HG03378 (cell line): ENCODE data around the gene ZFHX3.

Source experiments
- ATAC-seq: cut with Tn5 transposase; IDR thresholded peaks from one replicate; pipeline ENCODE4 v1.9.1; 2021; ENCODE audit warnings: mild to moderate bottlenecking, moderate library complexity; ENCODE audit not compliant: unreplicated experiment

Gene ZFHX3

GRCh38 chr16:72911971-72912370 lies 136.0 kb downstream of the ZFHX3 start:
- no peak for ATAC-seq

DNA sequence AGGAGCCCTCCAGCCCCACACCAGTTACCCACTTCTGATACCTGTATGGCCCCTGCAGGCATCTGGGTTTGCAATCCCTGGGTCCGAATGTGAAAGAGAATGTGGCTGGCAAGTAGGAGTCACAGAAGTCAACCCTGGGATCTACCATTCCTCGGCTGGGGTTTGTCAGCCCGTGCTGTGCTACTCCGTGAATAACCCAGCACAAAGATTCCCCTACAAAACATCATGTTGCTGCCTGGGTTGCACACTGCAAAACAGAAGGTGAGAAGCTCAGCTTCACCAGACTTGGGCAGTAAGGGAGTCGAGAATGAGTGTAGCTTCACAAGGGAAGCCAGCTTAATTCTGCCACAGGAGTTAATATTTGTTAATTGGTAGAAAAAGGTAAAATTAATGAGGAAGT lies 137.1 kb downstream of the ZFHX3 start:
- no peak for ATAC-seq

DNA sequence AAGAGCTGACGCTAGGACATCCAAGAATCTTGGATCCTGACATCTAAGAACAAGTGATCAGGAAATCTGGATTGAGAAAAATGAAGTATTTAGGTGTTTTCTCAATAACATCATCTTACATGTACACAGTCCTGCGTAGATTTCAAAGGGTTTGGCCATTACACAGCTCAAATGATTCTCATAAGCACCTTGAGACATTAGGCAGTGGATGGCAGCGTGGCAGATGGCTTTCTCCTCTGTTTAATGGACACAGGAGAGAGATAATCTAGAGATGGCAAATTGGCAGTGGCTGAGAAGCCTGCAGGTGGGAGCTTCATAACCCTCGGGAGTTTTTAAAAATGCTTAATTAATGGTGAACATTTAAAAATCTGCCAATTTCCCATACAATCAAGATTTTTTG lies 137.5 kb downstream of the ZFHX3 start:
- ATAC-seq, result no peak

DNA sequence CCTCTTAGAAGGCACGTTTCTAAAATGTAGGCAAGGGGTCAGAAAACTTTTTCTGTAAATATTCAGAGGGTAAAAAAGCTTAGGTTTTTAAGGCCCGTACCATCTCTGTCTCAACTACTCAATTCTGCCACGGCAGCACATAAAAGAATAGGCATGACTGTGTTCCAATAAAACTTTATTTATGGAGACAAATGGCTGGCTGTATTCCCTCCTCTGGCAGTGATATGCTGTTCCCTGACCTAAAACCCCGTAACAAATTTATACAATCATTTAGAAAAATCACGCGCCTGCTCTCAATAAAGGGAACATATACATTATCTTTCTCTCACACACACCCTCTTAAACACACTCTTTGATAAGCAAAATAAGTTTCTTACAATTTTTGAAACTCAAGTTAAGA lies 138.7 kb downstream of the ZFHX3 start:
- ATAC-seq, result no peak

DNA sequence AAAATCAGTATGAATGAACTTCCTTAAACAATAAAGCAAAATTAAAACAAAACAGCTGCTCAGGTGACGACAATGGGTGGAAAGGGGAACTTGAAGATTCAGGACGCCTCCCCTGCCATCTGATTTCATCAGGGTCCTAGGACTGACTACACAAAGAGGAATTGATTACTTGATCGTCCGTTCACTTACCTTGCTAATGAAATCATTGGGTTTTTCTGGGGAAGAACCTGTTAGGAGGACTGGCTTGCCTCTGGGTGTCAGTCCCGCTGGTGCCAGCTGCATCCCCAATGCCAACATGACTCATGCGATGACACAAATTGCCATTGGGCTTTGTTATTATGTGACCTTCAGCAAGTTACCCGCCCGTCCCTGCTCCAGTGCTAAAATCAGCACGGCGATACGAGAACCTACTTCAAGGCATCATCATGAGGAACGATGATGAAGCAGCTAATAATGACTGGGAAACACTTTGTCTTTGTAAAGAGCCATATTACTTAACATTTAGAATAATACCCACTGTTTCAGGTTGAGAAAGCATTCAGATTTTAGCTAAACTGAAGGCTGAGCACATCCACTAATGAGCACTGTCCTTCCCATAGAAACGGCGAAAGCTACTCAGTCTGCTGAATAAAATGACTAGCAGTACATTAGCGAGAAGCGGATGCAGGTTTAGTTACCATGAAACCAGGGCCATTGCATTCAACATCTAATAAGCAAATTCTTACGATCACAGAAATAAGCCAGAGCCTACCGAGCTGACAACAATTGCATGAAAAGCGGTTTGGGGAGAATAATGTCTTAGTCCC lies 139.4 kb downstream of the ZFHX3 start:
- ATAC-seq, result no peak

DNA sequence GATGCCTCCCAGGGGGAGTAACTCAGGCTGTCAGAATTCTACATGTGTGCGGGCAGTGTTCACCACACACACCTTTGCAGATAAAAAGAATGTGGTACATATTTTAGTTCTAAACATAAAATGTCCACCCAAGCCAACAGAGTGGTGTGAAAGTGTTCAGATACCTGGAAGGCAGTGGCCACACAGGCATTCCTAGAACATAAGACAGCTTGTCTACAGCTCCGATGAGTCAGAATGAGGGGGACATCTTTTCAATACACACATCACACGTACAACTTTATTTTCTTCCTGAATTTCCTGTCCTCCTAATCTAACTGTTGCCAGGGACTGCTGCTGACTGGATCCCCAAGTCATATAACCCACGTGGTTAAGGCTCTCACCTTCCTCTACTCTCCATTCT lies 142.3 kb downstream of the ZFHX3 start:
- ATAC-seq, result no peak

- no peak for ATAC-seq
Measured at GRCh38 chr16:72903176-72903575, 144.8 kb downstream of the ZFHX3 start.

- no peak for ATAC-seq
Measured at GRCh38 chr16:72902206-72902605, 145.7 kb downstream of the ZFHX3 start.

GRCh38 chr16:72901000-72901627 lies 146.8 kb downstream of the ZFHX3 start:
- ATAC-seq, result no peak

GRCh38 chr16:72898216-72898825 lies 149.6 kb downstream of the ZFHX3 start:
- no peak for ATAC-seq

GRCh38 chr16:72897707-72898106 lies 150.2 kb downstream of the ZFHX3 start:
- ATAC-seq, result no peak

DNA sequence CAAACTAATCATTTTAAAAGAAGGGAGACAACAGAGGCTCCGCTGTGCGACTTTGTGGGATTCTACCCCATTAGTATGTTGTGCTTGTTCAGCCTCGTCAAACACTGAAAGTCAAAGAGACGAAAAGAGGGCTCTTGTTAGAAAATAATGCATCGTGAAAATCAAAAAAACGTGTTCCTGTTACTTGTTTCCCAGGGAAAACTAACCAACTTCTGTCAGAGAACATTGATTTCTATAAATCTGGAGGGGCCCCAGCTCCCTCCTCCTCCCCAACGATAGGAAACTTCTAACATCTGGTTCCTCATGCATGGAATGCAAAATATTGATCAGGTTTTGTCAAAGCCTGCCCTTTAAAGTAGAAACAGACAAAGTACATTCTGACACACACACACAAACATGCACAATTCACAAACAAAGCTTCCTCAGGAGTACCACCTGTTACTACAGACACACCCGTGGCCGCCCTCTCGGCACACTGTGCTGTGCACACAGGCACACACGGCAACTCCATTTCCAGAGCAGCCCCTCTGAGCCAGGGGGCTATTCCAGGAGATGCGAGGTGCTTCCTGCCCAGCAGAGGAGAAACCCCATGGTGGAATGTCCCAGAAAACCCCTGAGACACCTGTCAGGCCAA lies 151.3 kb downstream of the ZFHX3 start:
- no peak for ATAC-seq

DNA sequence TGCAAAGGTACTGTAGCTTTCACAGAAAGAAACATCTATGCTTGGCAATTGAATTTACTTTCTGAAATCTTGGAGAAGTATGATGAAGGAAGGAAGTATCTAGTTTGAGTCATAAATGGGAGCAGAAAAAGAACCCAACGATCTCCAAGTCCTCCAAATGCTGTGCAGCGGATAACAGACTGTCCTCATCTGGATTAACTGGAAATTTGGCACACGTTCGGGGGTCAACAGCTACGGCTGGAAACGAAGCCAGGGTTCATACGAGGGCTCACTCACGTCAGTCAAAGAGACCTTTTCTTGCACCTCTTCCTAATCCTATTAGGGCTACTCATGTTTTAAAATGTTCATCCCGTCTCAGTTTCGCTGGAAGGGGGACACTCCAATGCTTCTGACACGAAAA lies 152.0 kb downstream of the ZFHX3 start:
- no peak for ATAC-seq

DNA sequence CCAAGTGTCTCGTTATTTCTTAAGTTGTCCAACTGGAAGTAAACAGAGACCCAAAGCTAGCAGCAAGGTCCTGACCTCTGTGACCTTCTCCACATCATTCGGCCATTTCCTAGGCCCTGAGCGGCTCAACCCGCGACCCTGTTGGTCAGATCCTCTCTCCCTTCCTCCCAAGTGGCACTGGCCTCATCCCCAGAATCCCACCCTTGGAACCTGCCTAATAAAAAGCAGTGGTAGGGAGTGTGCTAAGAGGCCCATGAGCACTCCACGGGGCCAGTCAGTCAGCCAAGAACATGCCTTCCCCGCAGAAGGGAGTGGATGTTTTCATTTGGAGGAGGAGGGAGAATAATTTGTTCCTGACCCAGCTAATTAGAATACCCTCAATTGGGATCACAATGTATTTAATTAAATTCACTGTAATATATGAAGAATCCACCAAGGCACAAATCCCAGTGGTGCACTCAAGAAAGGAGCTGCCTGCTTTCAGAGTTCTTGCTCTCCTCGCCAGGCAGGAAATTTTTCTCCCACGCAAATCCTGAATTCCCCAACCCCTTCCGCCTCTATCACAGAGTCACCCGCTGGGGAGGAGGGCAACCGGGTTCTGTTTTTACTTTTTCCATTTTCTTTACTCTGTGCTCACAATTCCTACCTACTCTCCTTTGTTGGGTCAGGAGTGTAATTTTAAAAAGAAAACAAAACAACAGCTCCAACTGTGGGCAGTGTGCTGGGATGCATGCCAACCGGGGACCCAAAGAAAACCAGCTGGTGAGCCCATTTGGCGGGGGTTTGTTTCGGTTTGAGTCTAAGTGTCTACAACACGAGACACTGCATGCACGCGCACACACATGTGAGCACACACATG lies 153.4 kb downstream of the ZFHX3 start:
- no peak for ATAC-seq

GRCh38 chr16:72891291-72892227 lies 156.4 kb downstream of the ZFHX3 start:
- ATAC-seq, result no peak

GRCh38 chr16:72890587-72890986 lies 157.3 kb downstream of the ZFHX3 start:
- no peak for ATAC-seq

- no peak for ATAC-seq
Measured at GRCh38 chr16:72889616-72890582, 158.0 kb downstream of the ZFHX3 start.

DNA sequence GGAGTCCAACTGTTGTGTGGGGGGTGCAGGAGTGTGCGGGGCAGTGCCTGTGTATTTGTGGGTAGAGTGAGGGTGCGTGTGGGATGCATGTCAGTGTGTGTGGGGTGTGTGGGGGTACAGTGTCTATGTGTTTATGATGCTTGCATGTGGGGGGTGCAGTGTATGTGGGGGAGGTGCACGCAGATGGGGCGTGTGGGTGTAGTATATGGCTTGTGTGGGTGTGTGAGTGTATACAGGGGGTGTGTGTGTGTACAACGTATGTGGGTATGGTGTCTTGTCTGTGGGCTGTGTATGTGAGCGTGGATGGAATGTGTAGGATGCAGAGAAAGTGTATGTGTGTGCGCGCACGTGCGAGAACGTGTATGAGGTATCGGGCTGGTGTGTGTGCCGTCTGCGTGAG lies 160.4 kb downstream of the ZFHX3 start:
- no peak for ATAC-seq
